SU-DHL-6 (cell line): ENCODE data around the gene SYNPR.

Source experiments
- H2AFZ ChIP-seq: fragments of 200-600 bp; sonication (generic); 2 replicates; pipeline ENCODE4 v1.6.1; 2014; ENCODE audit warnings: low read depth, mild to moderate bottlenecking, moderate library complexity, mixed read lengths, antibody characterized with exemption, low read length; ENCODE audit not compliant: severe bottlenecking
- H3F3A ChIP-seq: fragments of 200-600 bp; shearing (Covaris generic); 2 replicates; pipeline ENCODE4 v1.6.0; 2016; ENCODE audit warnings: antibody characterized with exemption, mild to moderate bottlenecking; ENCODE audit not compliant: insufficient read depth
- H3K27ac ChIP-seq: fragments of 200-600 bp; sonication (generic); 2 replicates; pipeline ENCODE4 v1.5.1; 2016; ENCODE audit warnings: low read depth, mild to moderate bottlenecking, low read length, moderate library complexity, mixed read lengths
- H3K27me3 ChIP-seq: fragments of 200-600 bp; sonication (generic), shearing (Covaris generic); 2 replicates; pipeline ENCODE4 v1.6.0; 2014; ENCODE audit warnings: mild to moderate bottlenecking, low read length
- H3K36me3 ChIP-seq: fragments of 200-600 bp; sonication (generic); 2 replicates; pipeline ENCODE4 v1.6.1; 2014; ENCODE audit warnings: mild to moderate bottlenecking, low read length, mixed read lengths
- H3K4me2 ChIP-seq: fragments of 300-600, 200-600 bp; shearing (Covaris generic), sonication (generic); 2 replicates; pipeline ENCODE4 v1.6.0; 2014; ENCODE audit warnings: low read length, low read depth, mild to moderate bottlenecking; ENCODE audit not compliant: poor library complexity, severe bottlenecking
- H3K4me3 ChIP-seq: fragments of 200-600 bp; sonication (generic); 2 replicates; pipeline ENCODE4 v1.5.1; 2014; ENCODE audit warnings: antibody characterized with exemption, low read length, mild to moderate bottlenecking, mixed read lengths; ENCODE audit not compliant: insufficient read depth, poor library complexity, severe bottlenecking
- H3K79me2 ChIP-seq: fragments of 200-600 bp; sonication (generic); 2 replicates; pipeline ENCODE4 v1.6.1; 2014; ENCODE audit warnings: mild to moderate bottlenecking, low read length, moderate library complexity; ENCODE audit not compliant: insufficient read depth
- H3K9ac ChIP-seq: fragments of 200-600 bp; sonication (generic); 2 replicates; pipeline ENCODE4 v1.7.0; 2014; ENCODE audit warnings: mild to moderate bottlenecking, low read length
- H3K9me2 ChIP-seq: fragments of 200-600 bp; sonication (generic); replicated peaks from 2 replicates; pipeline ENCODE4 v1.6.1; 2014; ENCODE audit warnings: low read length; ENCODE audit not compliant: insufficient read depth
- H3K9me3 ChIP-seq: fragments of 200-600 bp; sonication (generic); 2 replicates; pipeline ENCODE4 v1.6.1; 2014; ENCODE audit warnings: low read length, mixed read lengths; ENCODE audit not compliant: insufficient read depth
- H4K20me1 ChIP-seq: fragments of 200-600 bp; sonication (generic); 2 replicates; pipeline ENCODE4 v1.6.1; 2014; ENCODE audit warnings: low read depth, mild to moderate bottlenecking, antibody characterized with exemption, low read length, moderate library complexity, mixed read lengths
- CTCF ChIP-seq: fragments of 200-600 bp; sonication (generic); IDR thresholded peaks from one replicate; pipeline ENCODE4 v1.5.1; 2017; ENCODE audit warnings: antibody characterized with exemption, mild to moderate bottlenecking, low read length, moderate library complexity; ENCODE audit not compliant: insufficient read depth, poor library complexity, severe bottlenecking
- EZH2phosphoT487 ChIP-seq: fragments of 200-600 bp; sonication (generic), shearing (Covaris generic); conservative IDR thresholded peaks from 2 replicates; pipeline ENCODE4 v1.6.1; 2018; ENCODE audit warnings: mild to moderate bottlenecking, antibody characterized with exemption, low read length, moderate library complexity, mixed read lengths

The SYNPR gene

GRCh38 chr3:63309768-63310167 is 31.7 kb downstream of the SYNPR start:
- Histone ChIP-seq H2AFZ (no peak overlapping the region), H3K9ac (no peak overlapping the region), H3K4me2 (no peak overlapping the region), H3K79me2 (no peaks in the 10 kb centered on the region), H3K27ac (no peak overlapping the region), H3K4me3 (no peak overlapping the region), H3F3A (no peaks in the 10 kb centered on the region), H3K9me2 (no peaks in the 10 kb centered on the region), H3K36me3 (no peaks in the 10 kb centered on the region), H4K20me1 (no peaks in the 10 kb centered on the region), H3K9me3 (no peaks in the 10 kb centered on the region), H3K27me3 (no peaks in the 10 kb centered on the region)
- no peak for TF ChIP-seq EZH2phosphoT487
- no peak for TF ChIP-seq CTCF

GRCh38 chr3:63323766-63324165 is 45.7 kb downstream of the SYNPR start:
- no peak overlapping the region for H3K27ac ChIP-seq
- no peaks in the 10 kb centered on the region for H3K79me2 ChIP-seq
- no peak overlapping the region for H3K9ac ChIP-seq
- no peaks in the 10 kb centered on the region for H4K20me1 ChIP-seq
- no peak overlapping the region for H3K4me2 ChIP-seq
- H3F3A ChIP-seq: no peaks in the 10 kb centered on the region
- TF ChIP-seq EZH2phosphoT487 (no peak), CTCF (no peak)
- no peaks in the 10 kb centered on the region for H3K27me3 ChIP-seq
- no peaks in the 10 kb centered on the region for H3K36me3 ChIP-seq
- H3K9me3 ChIP-seq: no peaks in the 10 kb centered on the region
- H3K4me3 ChIP-seq: no peak overlapping the region
- H3K9me2 ChIP-seq: no peaks in the 10 kb centered on the region
- H2AFZ ChIP-seq: no peak overlapping the region

- Histone ChIP-seq H2AFZ (no peak overlapping the region), H3K9ac (no peak overlapping the region), H3K27me3 (no peaks in the 10 kb centered on the region), H3K4me2 (no peak overlapping the region), H3K9me3 (no peaks in the 10 kb centered on the region), H3K36me3 (no peaks in the 10 kb centered on the region), H3K9me2 (no peaks in the 10 kb centered on the region), H4K20me1 (no peaks in the 10 kb centered on the region), H3K27ac (no peak overlapping the region), H3K79me2 (no peaks in the 10 kb centered on the region), H3F3A (no peaks in the 10 kb centered on the region), H3K4me3 (no peak overlapping the region)
- TF ChIP-seq EZH2phosphoT487: no peak
- TF ChIP-seq CTCF: no peak
Observed at GRCh38 chr3:63324621-63325020, 46.5 kb downstream of the SYNPR start.
